NCI-H1105 (cell line): ENCODE data around the gene FLNB.

Experiments used
- DNase-seq: peaks from one replicate; lab custom pipeline; 2025; lab: John Stamatoyannopoulos, UW

Gene FLNB

GRCh38 chr3:58164906-58165821, 156.9 kb downstream of the FLNB start:
- no peak for DNase-seq

GRCh38 chr3:58167431-58168351, 159.5 kb downstream of the FLNB start:
- no peak for DNase-seq

DNA sequence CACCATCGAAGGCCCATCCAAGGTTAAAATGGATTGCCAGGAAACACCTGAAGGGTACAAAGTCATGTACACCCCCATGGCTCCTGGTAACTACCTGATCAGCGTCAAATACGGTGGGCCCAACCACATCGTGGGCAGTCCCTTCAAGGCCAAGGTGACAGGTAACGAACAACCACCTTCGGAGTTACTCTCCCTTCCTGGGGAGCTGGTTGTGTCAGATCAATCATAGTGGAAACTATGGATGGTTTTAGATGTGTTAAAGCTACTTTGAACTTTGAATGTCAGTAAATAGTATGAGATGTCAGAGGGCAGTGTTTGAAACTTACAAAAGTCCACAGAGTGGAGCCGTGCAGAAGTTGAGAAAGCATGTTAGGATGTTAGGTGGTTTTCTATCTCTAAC, 160.3 kb downstream of the FLNB start:
- no peak for DNase-seq

DNA sequence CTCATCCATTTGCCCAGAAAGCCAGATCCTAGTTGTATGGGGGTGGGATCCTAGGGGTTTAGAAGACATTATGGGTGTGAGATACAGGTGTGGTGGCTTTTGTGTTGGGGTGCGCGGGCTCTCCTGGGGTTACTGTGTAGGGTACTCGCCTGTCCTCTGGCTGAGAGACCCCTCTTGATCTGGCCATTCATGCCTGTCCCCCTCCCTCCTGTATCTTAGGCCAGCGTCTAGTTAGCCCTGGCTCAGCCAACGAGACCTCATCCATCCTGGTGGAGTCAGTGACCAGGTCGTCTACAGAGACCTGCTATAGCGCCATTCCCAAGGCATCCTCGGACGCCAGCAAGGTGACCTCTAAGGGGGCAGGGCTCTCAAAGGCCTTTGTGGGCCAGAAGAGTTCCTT, 161.1 kb downstream of the FLNB start:
- no peak for DNase-seq

DNA sequence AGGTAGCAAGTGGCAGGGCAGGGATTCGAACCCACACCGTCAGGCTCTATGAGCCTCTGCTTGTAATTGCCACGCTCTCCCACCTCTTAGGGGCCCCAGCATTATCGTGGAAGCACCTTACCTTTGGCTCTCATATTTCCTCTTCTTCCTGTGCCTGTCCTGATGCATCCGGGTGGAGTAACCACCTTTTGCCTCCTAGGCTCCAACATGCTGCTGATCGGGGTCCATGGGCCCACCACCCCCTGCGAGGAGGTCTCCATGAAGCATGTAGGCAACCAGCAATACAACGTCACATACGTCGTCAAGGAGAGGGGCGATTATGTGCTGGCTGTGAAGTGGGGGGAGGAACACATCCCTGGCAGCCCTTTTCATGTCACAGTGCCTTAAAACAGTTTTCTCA, 162.2 kb downstream of the FLNB start:
- DNase-seq, result no peak

- DNase-seq, result no peak
Observed at GRCh38 chr3:58171126-58171525, 162.9 kb downstream of the FLNB start.

DNA sequence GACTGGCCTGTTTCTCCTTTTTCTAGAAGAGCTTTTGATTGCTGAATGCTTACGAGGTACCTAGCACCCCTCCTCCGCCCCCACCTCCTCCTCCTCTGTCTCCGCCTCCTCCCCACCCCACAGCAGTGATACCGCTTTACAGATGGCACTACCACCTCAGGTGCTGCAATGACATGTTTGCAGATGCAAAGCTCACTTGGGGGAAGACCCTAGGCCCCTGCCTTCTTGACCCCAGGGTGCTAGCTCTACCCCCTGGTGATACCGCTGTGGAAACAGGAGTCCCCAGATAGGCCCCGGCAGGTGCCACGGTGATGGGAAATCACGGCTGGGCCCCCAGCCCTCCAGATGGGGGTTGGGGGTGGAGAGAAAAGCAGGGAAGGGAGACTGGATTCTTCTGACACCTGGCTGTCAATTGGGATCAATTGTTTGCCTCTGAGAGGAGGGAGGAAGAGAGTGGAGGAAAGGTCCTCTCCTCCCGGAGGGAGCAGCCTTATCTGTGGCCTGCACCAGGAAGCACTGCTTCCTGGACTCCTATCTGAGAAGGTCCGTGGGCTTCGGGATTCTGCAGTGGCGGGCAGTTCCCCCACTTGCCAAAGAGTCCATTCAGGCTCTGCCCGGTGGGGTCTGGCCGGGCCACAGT, 164.9 kb downstream of the FLNB start:
- no peak for DNase-seq

DNA sequence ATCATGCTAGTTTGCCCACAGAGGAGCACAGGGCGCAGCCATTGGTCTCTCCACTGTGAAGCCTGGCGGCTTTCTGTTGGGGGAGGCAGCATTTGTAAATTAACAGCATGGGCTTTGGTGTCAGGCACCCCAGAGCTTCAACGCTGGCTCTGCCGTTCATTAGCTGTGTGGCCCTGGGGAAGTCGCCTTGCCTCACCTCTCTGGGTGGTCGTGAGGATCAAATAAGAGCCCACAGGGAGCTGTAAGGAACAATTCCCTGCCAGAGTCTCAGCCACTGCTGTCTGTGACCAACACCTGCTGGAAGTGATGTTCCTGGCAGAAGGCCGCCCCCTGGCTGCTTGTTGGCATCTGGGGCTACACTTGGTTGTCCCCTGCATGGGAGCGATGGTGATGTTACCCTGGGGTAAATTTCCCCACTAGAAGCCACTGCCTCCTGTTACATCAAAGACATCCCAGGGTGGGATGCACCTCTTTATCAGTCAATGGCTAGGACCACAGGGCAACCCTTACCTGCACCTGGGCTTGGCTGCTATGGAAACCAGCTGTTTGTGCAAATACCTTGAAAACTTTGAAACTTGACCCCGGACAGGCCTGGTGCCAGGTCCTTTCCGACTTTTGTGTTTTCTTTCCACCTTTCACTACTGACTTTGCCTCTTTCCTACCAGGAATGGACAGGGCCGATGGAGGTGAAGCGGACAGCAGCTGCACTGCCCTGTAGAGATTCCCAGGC, 165.6 kb downstream of the FLNB start:
- peak; percentile 47 for DNase-seq

DNA sequence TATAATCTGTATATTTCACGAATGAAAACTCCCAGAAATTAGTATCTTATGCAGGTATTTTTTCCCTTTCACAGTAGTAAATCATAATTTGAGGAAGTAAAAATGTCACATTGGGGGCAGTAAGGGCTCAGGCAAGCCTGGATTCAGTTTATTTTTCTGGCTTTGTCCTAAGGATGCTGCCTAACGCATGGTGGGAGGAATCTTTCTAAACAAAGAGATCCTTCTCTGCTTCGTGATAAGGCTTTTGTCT, 166.9 kb downstream of the FLNB start:
- DNase-seq, result no peak

GRCh38 chr3:58175437-58176184, 167.4 kb downstream of the FLNB start:
- DNase-seq, result no peak

DNA sequence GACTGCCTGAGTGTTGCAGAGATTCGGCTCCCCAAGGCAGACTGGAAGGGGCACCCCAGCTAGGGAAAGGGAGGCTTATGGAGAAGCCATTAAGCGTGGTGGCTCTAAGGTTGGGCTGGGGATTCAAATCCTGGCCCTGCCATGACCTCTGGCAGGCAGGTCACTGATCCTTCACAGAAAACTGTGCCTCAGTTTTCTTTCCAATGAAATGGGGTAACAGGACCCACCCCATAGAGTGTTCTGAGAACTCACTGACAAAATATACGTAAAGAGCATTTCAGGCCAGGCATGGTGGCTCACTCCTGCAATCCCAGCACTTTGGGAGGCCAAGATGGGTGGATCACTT, 167.9 kb downstream of the FLNB start:
- no peak for DNase-seq

DNA sequence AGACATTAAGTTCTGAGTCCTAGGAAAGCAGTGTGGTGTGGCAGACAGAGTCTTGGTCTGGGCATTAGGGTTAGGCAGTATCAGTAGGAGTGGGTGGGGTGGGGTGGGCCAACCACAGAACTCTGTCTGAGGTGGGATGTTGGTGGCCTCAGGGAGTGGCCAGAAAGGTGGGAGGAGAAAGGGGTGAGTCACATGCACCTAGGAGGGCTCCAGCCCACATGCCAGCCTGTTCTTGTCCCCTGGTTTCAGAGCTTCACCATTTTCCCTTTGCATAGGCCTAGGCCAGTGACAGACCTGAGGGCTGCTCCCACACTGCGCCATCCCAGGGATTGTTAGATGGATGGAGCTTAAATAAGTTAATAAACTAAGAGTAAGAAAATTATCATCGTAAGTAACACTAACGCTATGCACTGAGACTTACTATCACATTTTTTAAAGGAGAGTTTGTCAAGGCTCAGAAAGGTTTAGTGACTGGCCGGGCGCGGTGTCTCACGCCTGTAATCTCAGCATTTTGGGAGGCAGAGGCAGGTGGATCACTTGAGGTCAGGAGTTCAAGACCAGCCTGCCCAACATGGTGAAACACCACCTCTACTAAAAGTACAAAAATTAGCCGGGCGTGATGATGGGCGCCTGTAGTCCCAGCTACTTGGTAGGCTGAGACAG, 168.7 kb downstream of the FLNB start:
- no peak for DNase-seq

GRCh38 chr3:58177747-58178527, 169.7 kb downstream of the FLNB start:
- DNase-seq, result no peak

DNA sequence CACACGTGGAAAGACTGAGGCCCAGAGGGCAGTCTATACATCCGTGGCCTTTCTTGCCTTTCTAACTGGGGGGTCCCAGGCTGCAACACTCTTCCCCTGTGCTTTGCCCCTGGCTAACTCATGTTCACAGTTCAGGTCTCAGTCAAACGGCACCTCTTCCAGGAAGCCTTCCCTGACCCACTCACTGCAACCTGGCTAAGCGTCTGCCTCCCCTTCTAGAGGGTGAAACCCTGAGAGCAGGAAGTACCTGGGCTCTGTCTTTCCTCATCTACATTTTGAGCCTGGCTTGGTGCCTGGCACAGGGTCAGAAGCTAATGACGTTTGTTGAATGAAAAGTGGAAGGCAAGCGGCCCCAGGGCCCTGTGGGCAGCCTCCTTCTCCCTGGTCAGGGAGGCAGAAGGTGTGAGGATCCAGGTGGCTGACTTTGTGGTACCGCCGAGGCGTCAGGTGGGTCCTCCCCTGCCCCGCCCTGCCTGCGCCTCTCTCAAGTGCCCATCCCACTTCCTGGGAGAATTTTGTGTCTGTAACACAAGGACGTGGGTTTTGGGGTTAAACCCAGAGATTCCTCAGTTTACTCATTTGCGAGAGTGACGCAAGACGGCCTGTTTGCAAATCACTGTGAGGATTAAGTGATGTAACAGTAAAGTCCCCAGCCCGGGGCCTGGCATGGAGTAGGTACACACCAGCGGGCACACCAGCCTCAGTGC, 170.5 kb downstream of the FLNB start:
- no peak for DNase-seq

GRCh38 chr3:58179235-58180098, 171.2 kb downstream of the FLNB start:
- DNase-seq, result no peak

DNA sequence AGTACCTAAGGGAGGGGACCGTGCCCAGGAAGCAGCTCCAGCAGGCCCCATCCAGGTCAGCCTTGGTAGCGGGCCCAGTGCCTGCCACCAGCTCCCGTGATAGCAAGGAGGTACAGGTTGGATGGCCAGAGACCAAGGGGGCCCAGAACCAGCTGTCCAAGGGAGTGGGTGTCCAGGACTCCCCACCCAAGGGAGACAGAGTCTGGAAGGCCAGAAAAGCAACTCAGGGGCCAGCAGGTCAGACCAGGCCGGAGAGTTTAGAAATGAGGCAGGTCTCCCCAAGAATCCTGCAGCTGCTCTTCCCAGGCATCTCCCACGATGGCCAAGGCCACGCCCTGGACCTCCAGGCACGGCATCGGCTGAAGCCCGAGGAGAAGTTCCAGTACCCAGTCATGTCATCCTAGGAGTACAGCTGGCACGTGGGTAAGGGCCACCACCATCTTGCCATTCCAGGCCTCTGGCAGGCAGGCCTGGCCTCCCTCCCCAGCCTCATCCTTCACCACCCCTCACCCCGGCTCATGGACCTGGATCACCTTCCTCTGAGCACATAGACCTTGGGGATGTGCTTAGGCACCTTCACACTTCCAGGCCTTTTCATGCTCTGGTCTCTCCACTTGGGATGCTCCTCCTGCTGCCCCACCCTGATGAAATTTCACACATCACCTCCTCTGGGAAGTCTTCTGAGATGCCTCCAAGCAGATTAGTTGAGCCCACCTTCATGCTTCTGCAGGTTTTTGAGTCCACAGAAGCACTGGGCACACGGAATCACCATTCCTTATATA, 172.1 kb downstream of the FLNB start:
- DNase-seq, result no peak

DNA sequence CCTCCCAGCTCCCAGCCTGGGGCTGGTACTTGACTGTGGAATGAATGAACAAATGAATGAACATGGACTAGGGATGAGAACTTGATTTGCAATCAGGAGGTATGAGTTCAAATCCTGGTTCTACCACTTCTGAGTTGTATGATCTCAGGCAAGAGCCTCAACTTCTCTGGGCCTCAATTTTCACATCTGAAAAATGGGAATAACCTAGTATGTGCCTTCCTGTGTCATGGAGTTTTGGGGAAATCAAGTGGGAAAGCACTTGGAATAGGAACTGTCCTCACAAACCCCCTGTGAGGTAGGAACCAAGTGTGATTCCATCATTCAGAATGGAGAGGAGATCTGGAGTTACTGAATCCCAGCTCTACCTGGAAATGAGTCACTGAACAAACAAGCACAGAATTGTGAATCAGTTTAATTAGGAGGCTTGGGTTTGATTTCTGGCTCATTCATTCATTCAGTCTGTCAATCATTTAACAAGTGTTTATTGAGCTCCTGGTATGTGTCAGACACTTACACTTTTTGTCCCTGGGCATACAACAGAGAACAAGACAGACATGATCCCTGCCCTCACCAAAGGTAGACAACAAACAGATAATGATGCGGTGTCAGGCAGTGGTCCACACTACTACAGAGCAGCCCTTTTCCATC, 172.8 kb downstream of the FLNB start:
- no peak for DNase-seq
